ENCODE data around the gene MPPED1.

The MPPED1 gene

GRCh38 chr22:43505896-43506295, 94.1 kb downstream of the MPPED1 start:
- no peaks in the 10 kb centered on the region for H3K27me3 ChIP-seq (ENCODE audit: low read length)
- no peaks in the 10 kb centered on the region for H3F3A ChIP-seq (ENCODE audit: insufficient read depth)
- H3K79me2 ChIP-seq (ENCODE audit: insufficient read depth, low read length) = no peaks in the 10 kb centered on the region
- H2AFZ ChIP-seq (ENCODE audit: low read depth, low read length, severe bottlenecking) = no peak overlapping the region
- no peaks in the 10 kb centered on the region for H4K20me1 ChIP-seq (ENCODE audit: low read depth, low read length)
- H3K9me2 ChIP-seq (replicated peaks; ENCODE audit: insufficient read depth, low read length) = no peaks in the 10 kb centered on the region
- no peak overlapping the region for H3K4me2 ChIP-seq (ENCODE audit: low read depth, low read length, poor library complexity, severe bottlenecking)
- H3K27ac ChIP-seq (ENCODE audit: low read depth, low read length) = no peak overlapping the region
- no peak overlapping the region for H3K9ac ChIP-seq (ENCODE audit: low read length)
- no peak overlapping the region for H3K4me3 ChIP-seq (ENCODE audit: insufficient read depth, low read length, poor library complexity, severe bottlenecking)
- no peaks in the 10 kb centered on the region for H3K36me3 ChIP-seq (ENCODE audit: low read length)
- no peak for TF ChIP-seq EZH2phosphoT487 (conservative IDR thresholded peaks at IDR 0.05; ENCODE audit: low read length)
- TF ChIP-seq CTCF (IDR thresholded peaks at IDR 0.05; ENCODE audit: insufficient read depth, low read length, poor library complexity, severe bottlenecking) = no peak
- no peaks in the 10 kb centered on the region for H3K9me3 ChIP-seq (ENCODE audit: insufficient read depth, low read length)

GRCh38 chr22:43506487-43506886, 94.7 kb downstream of the MPPED1 start:
- Histone ChIP-seq H3K9me3 (ENCODE audit: insufficient read depth, low read length) (no peaks in the 10 kb centered on the region), H3K36me3 (ENCODE audit: low read length) (no peaks in the 10 kb centered on the region), H3K4me2 (ENCODE audit: low read depth, low read length, poor library complexity, severe bottlenecking) (no peak overlapping the region), H3K27ac (ENCODE audit: low read depth, low read length) (no peak overlapping the region), H3K27me3 (ENCODE audit: low read length) (no peaks in the 10 kb centered on the region), H3K9me2 (replicated peaks; ENCODE audit: insufficient read depth, low read length) (no peaks in the 10 kb centered on the region), H2AFZ (ENCODE audit: low read depth, low read length, severe bottlenecking) (no peak overlapping the region), H3K9ac (ENCODE audit: low read length) (no peak overlapping the region), H4K20me1 (ENCODE audit: low read depth, low read length) (no peaks in the 10 kb centered on the region), H3F3A (ENCODE audit: insufficient read depth) (no peaks in the 10 kb centered on the region), H3K79me2 (ENCODE audit: insufficient read depth, low read length) (no peaks in the 10 kb centered on the region), H3K4me3 (ENCODE audit: insufficient read depth, low read length, poor library complexity, severe bottlenecking) (no peak overlapping the region)
- TF ChIP-seq EZH2phosphoT487 (conservative IDR thresholded peaks at IDR 0.05; ENCODE audit: low read length) = no peak
- TF ChIP-seq CTCF (IDR thresholded peaks at IDR 0.05; ENCODE audit: insufficient read depth, low read length, poor library complexity, severe bottlenecking) = no peak

- Histone ChIP-seq H3K9ac (ENCODE audit: low read length) (no peak overlapping the region), H2AFZ (ENCODE audit: low read depth, low read length, severe bottlenecking) (no peak overlapping the region), H3K79me2 (ENCODE audit: insufficient read depth, low read length) (no peaks in the 10 kb centered on the region), H3K4me3 (ENCODE audit: insufficient read depth, low read length, poor library complexity, severe bottlenecking) (no peak overlapping the region), H3K4me2 (ENCODE audit: low read depth, low read length, poor library complexity, severe bottlenecking) (no peak overlapping the region), H3K9me3 (ENCODE audit: insufficient read depth, low read length) (no peaks in the 10 kb centered on the region), H3K27me3 (ENCODE audit: low read length) (no peaks in the 10 kb centered on the region), H3F3A (ENCODE audit: insufficient read depth) (no peaks in the 10 kb centered on the region), H3K36me3 (ENCODE audit: low read length) (no peaks in the 10 kb centered on the region), H3K27ac (ENCODE audit: low read depth, low read length) (no peak overlapping the region), H3K9me2 (replicated peaks; ENCODE audit: insufficient read depth, low read length) (no peaks in the 10 kb centered on the region), H4K20me1 (ENCODE audit: low read depth, low read length) (no peaks in the 10 kb centered on the region)
- TF ChIP-seq CTCF (IDR thresholded peaks at IDR 0.05; ENCODE audit: insufficient read depth, low read length, poor library complexity, severe bottlenecking) (no peak), EZH2phosphoT487 (conservative IDR thresholded peaks at IDR 0.05; ENCODE audit: low read length) (no peak)
Observed at GRCh38 chr22:43507235-43507634, 95.4 kb downstream of the MPPED1 start.

Measured in SU-DHL-6 (cell line).